ENCODE data around the gene ZCCHC24. TPM values are rescaled to one million over a fixed set of nuclear protein-coding genes. Genes with fewer than 3 reads are reported as not detected.

ZCCHC24 gene
- total and polyA plus RNA-seq, 10 donors: 4.9 to 34.1 (median 23.7) TPM

DNA sequence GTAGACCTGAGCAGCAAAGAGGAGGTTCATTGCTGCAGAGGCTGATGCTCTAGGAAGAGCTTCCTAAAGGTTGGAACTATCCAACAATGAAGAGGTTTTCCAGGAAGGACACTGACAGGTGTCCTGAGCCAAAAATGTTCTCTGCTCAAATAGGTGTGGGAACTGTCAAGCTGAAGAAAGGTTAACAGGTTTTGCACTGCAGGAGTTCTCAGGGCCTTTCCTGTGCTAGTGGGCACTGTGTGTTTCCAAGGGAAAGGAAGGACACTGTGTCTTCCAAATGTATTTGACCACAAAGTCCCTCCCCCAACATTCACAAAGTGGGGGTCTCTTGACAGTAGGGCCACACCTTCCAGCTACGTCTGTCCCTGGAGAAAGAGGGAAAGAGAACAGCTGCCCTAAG, 4.0 kb downstream of the ZCCHC24 start:
- no peak overlapping the region for H3K4me3 ChIP-seq
- peaks cover 0 to 3% (median 0%) of the 10 kb centered on the region in 7 donors for H3K27me3 ChIP-seq (replicated peaks in 1 of 7)
- H3K9me3 ChIP-seq: no peaks in the 10 kb centered on the region
- no peak for DNase-seq
- whole genome bisulfite sequencing, 5 donors: 0 to 40% (median 28%) methylated on average over 1 of the region's 1 CpG; no CpG with 5 or more reads in 1 of the 5 donors
- intact Hi-C loops (cut with DNase I; ENCODE audit: low total_unique reads): loop anchor here (10.0 kb wide), 1 partner anchor 763 kb away; the partner anchor contains the start of gene ANXA11
- H3K4me1 ChIP-seq: peaks cover 11 to 79% (median 46%) of the 10 kb centered on the region in 6 donors
- no peak for TF ChIP-seq POLR2AphosphoS5 (IDR thresholded peaks at IDR 0.05)
- no peak for TF ChIP-seq POLR2A (IDR thresholded peaks at IDR 0.05)
- TF ChIP-seq, protein P1, sequence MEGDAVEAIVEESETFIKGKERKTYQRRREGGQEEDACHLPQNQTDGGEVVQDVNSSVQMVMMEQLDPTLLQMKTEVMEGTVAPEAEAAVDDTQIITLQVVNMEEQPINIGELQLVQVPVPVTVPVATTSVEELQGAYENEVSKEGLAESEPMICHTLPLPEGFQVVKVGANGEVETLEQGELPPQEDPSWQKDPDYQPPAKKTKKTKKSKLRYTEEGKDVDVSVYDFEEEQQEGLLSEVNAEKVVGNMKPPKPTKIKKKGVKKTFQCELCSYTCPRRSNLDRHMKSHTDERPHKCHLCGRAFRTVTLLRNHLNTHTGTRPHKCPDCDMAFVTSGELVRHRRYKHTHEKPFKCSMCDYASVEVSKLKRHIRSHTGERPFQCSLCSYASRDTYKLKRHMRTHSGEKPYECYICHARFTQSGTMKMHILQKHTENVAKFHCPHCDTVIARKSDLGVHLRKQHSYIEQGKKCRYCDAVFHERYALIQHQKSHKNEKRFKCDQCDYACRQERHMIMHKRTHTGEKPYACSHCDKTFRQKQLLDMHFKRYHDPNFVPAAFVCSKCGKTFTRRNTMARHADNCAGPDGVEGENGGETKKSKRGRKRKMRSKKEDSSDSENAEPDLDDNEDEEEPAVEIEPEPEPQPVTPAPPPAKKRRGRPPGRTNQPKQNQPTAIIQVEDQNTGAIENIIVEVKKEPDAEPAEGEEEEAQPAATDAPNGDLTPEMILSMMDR (IDR thresholded peaks at IDR 0.05 in 8 of 11, conservative IDR thresholded peaks at IDR 0.05 in 3 of 11): no peak
- H3K27ac ChIP-seq: no peak overlapping the region
- peaks cover 0 to 14% (median 0%) of the 10 kb centered on the region in 6 donors for H3K36me3 ChIP-seq

DNA sequence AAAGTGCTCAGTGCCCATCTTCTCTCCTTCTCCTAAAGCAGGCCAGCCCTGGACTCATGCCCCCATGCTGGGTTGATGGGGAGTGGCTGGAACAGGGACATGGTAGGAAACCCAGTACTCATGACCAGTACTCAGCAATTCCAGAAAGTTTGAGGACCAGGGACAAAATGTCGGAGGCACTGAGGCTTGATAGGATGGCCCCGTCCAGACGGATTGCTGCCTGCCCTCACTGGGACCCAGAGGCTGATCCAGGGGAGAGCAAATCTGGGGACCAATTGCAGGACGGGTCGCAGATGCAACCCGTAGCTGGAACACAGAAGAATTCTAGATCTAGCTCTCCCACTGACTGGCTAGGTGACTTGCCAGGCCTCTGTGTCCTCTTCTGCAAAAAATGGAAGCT, 5.1 kb downstream of the ZCCHC24 start:
- intact Hi-C loops (cut with DNase I; ENCODE audit: low total_unique reads): loop anchor here (10.0 kb wide), 1 partner anchor 765 kb away; the partner anchor contains the start of gene ANXA11
- TF ChIP-seq POLR2A (IDR thresholded peaks at IDR 0.05) (no peak), POLR2AphosphoS5 (IDR thresholded peaks at IDR 0.05) (no peak)
- TF ChIP-seq, protein P1 (IDR thresholded peaks at IDR 0.05 in 8 of 11, conservative IDR thresholded peaks at IDR 0.05 in 3 of 11): no peak
- no peaks in the 10 kb centered on the region for H3K9me3 ChIP-seq
- no peaks in the 10 kb centered on the region for H3K27me3 ChIP-seq (replicated peaks in 1 of 7)
- peak; percentile 62 for DNase-seq
- peaks cover 14 to 83% (median 52%) of the 10 kb centered on the region in 6 donors for H3K4me1 ChIP-seq
- H3K36me3 ChIP-seq: peaks cover 0 to 15% (median 0%) of the 10 kb centered on the region in 6 donors
- no peak overlapping the region for H3K27ac ChIP-seq
- H3K4me3 ChIP-seq: no peak overlapping the region
- 90 to 95% (median 94%) methylated on average over 3 to 6 of the region's 6 CpGs for WGBS, 5 donors

DNA sequence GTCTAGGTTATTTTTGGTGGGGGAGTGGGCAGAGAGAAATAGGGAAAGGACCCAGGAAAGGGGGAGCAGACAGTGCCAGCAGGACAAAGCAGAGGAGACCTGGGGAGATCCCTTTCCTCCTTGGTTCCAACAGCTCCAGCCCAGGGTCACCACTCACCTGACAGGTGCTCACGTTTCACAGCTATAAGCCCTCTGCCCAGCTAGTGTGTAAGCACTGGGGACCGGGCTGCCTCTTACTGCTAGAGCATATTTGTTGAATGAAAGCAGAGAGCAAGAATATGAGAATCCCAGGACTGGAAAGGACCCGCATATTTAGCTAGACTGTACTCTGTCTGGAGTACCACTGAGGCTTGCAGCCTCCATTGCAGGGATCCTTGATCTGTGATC, 6.7 kb downstream of the ZCCHC24 start:
- no peaks in the 10 kb centered on the region for H3K9me3 ChIP-seq
- TF ChIP-seq POLR2AphosphoS5 (IDR thresholded peaks at IDR 0.05): no peak
- no peak for TF ChIP-seq POLR2A (IDR thresholded peaks at IDR 0.05)
- TF ChIP-seq, protein P1 (IDR thresholded peaks at IDR 0.05 in 8 of 11, conservative IDR thresholded peaks at IDR 0.05 in 3 of 11): no peak
- H3K4me3 ChIP-seq: no peak overlapping the region
- 78 to 95% (median 93%) methylated on average over 3 of the region's 3 CpGs for WGBS, 5 donors
- intact Hi-C loops (cut with DNase I; ENCODE audit: low total_unique reads): no loop called here
- H3K27me3 ChIP-seq (replicated peaks in 1 of 7): no peaks in the 10 kb centered on the region
- peak overlapping the region in 2 of 8 donors; percentile 21 to 38 for H3K27ac ChIP-seq
- H3K36me3 ChIP-seq: peaks cover 0 to 22% (median 0%) of the 10 kb centered on the region in 6 donors
- DNase-seq: peak; percentile 27
- H3K4me1 ChIP-seq: peaks cover 9 to 84% (median 49%) of the 10 kb centered on the region in 6 donors

DNA sequence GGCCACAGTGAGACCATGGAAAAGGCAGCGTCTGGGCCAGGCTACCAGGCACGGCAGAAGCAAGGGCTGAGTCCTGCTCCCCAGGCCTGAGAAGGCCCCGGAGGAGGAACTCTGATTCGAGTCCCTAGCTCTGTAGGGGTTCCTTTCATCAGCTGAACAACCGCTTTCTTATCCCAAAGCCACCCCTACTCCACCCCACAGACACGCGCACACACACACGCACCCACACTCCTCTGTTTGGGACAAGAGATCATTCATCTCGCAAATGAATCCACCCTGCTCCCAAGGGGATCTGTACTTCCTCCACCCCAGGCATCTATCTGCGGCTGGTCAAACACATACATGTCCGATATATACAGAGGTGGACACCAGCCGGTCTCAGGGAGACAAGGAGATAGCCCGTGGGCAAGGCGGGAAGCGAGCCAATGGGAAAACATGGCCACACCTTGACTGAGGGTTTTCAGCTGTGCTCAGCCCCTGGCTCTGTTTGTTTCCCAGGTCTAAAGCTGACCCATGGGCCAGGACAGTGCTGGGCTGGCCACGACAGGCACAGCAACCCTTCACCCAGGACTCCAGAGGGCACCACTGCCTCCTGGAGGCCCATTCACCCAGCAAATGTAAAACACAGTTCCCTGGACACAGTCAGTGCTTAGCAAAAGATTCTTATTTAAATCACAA, 7.3 kb downstream of the ZCCHC24 start:
- intact Hi-C loops (cut with DNase I; ENCODE audit: low total_unique reads): no loop called here
- Histone ChIP-seq H3K9me3 (no peaks in the 10 kb centered on the region), H3K27ac (peak overlapping the region in 4 of 8 donors; percentile 6 to 38 (median 14)), H3K36me3 (peaks cover 0 to 27% (median 0%) of the 10 kb centered on the region in 6 donors), H3K4me1 (peaks cover 4 to 83% (median 44%) of the 10 kb centered on the region in 6 donors), H3K27me3 (replicated peaks in 1 of 7) (no peaks in the 10 kb centered on the region), H3K4me3 (no peak overlapping the region)
- 81 to 88% (median 86%) methylated on average over 16 of the region's 16 CpGs for WGBS, 5 donors
- peak; percentile 46 for DNase-seq
- no peak for TF ChIP-seq POLR2A (IDR thresholded peaks at IDR 0.05)
- TF ChIP-seq, protein P1 (IDR thresholded peaks at IDR 0.05 in 8 of 11, conservative IDR thresholded peaks at IDR 0.05 in 3 of 11): peak in 3 of 11 experiments; percentile 6 to 20 (median 10)
